Natural killer cell (primary cell): Measurements from ENCODE around the gene WASHC2A. TPM values are rescaled to one million over a fixed set of nuclear protein-coding genes. Genes with fewer than 3 reads are reported as not detected.
"Not testable (repeated sequence)": the region's sequence is repeated elsewhere in the genome, so short reads cannot be mapped to it uniquely, and the experiment has no call there.

Experiments
- ATAC-seq, 3 donors: fragments of 150-1000 bp in 2 of 3; fragments of 200-7000 bp in 1 of 3; cut with Tn5 transposase; 1 replicate in 1 of 3; 2 replicates in 2 of 3; pipeline ENCODE4 v1.10.0; 2021; ENCODE audit warnings: mild to moderate bottlenecking in 2 of 3, moderate library complexity in 2 of 3
- DNase-seq, 2 donors: peaks; one replicate each; pipeline versions ENCODE4 v3.0.0 to v3.0.0-alpha.2; 2013 to 2021; ENCODE audit warnings: mixed read lengths in 1 of 2
- H3K27ac ChIP-seq: one replicate; pipeline ENCODE4 v1.5.1; 2013; ENCODE audit warnings: mild to moderate bottlenecking, low read length
- H3K27me3 ChIP-seq: one replicate; pipeline ENCODE4 v1.6.1; 2013; ENCODE audit warnings: low read length; ENCODE audit not compliant: control insufficient read depth, insufficient read depth
- H3K36me3 ChIP-seq: one replicate; pipeline ENCODE4 v1.6.1; 2013; ENCODE audit warnings: low read length; ENCODE audit not compliant: control insufficient read depth, insufficient read depth
- H3K4me1 ChIP-seq: one replicate; pipeline ENCODE4 v1.6.1; 2013; ENCODE audit warnings: low read length; ENCODE audit not compliant: control insufficient read depth, insufficient read depth
- H3K4me3 ChIP-seq: one replicate; pipeline ENCODE4 v1.5.1; 2013; ENCODE audit warnings: low read length
- H3K9me3 ChIP-seq: one replicate; pipeline ENCODE4 v1.6.1; 2013; ENCODE audit warnings: low read length; ENCODE audit not compliant: control insufficient read depth, insufficient read depth
- H3K27ac Mint-ChIP-seq, 2 donors: one replicate each; pipeline ENCODE4 v1.8.0; 2022; ENCODE audit warnings: mild to moderate bottlenecking in 2 of 2, mixed read lengths in 2 of 2, moderate library complexity in 1 of 2
- H3K27me3 Mint-ChIP-seq, 2 donors: one replicate each; pipeline ENCODE4 v1.8.0; 2022; ENCODE audit warnings: low read depth in 2 of 2, mixed read lengths in 2 of 2
- H3K36me3 Mint-ChIP-seq: one replicate; pipeline ENCODE4 v1.8.0; 2022; ENCODE audit warnings: mixed read lengths
- H3K4me1 Mint-ChIP-seq, 2 donors: one replicate each; pipeline ENCODE4 v1.8.0; 2022; ENCODE audit warnings: mixed read lengths in 2 of 2
- H3K4me3 Mint-ChIP-seq: one replicate; pipeline ENCODE4 v1.8.0; 2022; ENCODE audit warnings: mild to moderate bottlenecking, moderate library complexity, mixed read lengths
- H3K9me3 Mint-ChIP-seq, 2 donors: one replicate each; pipeline ENCODE4 v1.8.0; 2022; ENCODE audit warnings: mixed read lengths in 2 of 2
- CTCF ChIP-seq: fragments of 200-600 bp; IDR thresholded peaks from one replicate; pipeline ENCODE4 v1.8.0; 2022; ENCODE audit warnings: antibody characterized with exemption
- WGBS: methylation state at CpG from one replicate; pipeline ENCODE4 v1.1.7; 2013; ENCODE audit warnings: missing lambda C conversion rate; ENCODE audit not compliant: insufficient coverage; 5-methylcytosine and 5-hydroxymethylcytosine counted together
- intact Hi-C: fragments of 100-400 bp; cut with micrococcal nuclease; formaldehyde crosslinking; loops from one replicate; pipeline ENCODE4 v1.14.2; 2022
- total RNA-seq, 4 donors: library from RNA; stranded (reverse); fragments of 120-200 nt in 1 of 4; gene quantifications; one replicate each; pipeline versions ENCODE4 v1.2.3 to v1.2.4, GENCODE V29; 2013 to 2022

The WASHC2A gene
- total RNA-seq, 3 donors from 2014 or later (not counting 1 experiment from before 2014, with no cell fraction given), result 58.8 to 69.7 (median 60.2) TPM

- H3K4me1 ChIP-seq, DNase-seq, H3K27ac ChIP-seq, H3K27me3 ChIP-seq, H3K4me3 Mint-ChIP-seq, H3K36me3 Mint-ChIP-seq, H3K36me3 ChIP-seq, H3K9me3 Mint-ChIP-seq, H3K27ac Mint-ChIP-seq, intact Hi-C loops, H3K9me3 ChIP-seq, H3K4me3 ChIP-seq, ATAC-seq, H3K27me3 Mint-ChIP-seq, H3K4me1 Mint-ChIP-seq: not testable (repeated sequence)
- WGBS, result 90% methylated on average over 3 of the region's 8 CpGs
Measured at GRCh38 chr10:50056654-50057053, 11.1 kb upstream of the WASHC2A start.

- ATAC-seq, H3K4me1 Mint-ChIP-seq, intact Hi-C loops, H3K27me3 Mint-ChIP-seq, H3K27ac Mint-ChIP-seq, H3K4me3 Mint-ChIP-seq, H3K36me3 ChIP-seq, H3K4me3 ChIP-seq, H3K27me3 ChIP-seq, H3K4me1 ChIP-seq, H3K9me3 Mint-ChIP-seq, DNase-seq, H3K9me3 ChIP-seq, H3K27ac ChIP-seq, H3K36me3 Mint-ChIP-seq: not testable (repeated sequence)
- WGBS, result 89% methylated on average over 1 of the region's 1 CpG
Measured at GRCh38 chr10:50058727-50059126, 9.0 kb upstream of the WASHC2A start.

GRCh38 chr10:50059946-50060345 lies 7.8 kb upstream of the WASHC2A start:
- not testable (repeated sequence) for ATAC-seq, H3K4me1 ChIP-seq, H3K36me3 Mint-ChIP-seq, H3K36me3 ChIP-seq, H3K9me3 Mint-ChIP-seq, H3K4me3 Mint-ChIP-seq, H3K27me3 ChIP-seq, H3K27me3 Mint-ChIP-seq, H3K27ac ChIP-seq, H3K4me3 ChIP-seq, H3K4me1 Mint-ChIP-seq, H3K27ac Mint-ChIP-seq, DNase-seq, H3K9me3 ChIP-seq
- intact Hi-C loops, result loop anchor here (10.0 kb wide), 1 partner anchor 565 kb away; the partner anchor contains the start of gene SGMS1
- 91% methylated on average over 8 of the region's 10 CpGs for WGBS

GRCh38 chr10:50061548-50061947 lies 6.2 kb upstream of the WASHC2A start:
- not testable (repeated sequence) for DNase-seq, H3K4me1 Mint-ChIP-seq, H3K9me3 ChIP-seq, H3K27ac Mint-ChIP-seq, H3K36me3 Mint-ChIP-seq, H3K9me3 Mint-ChIP-seq, H3K4me3 Mint-ChIP-seq, H3K4me1 ChIP-seq, H3K27me3 Mint-ChIP-seq, H3K36me3 ChIP-seq, H3K27me3 ChIP-seq, H3K4me3 ChIP-seq, ATAC-seq, H3K27ac ChIP-seq
- 84% methylated on average over 4 of the region's 7 CpGs for WGBS
- intact Hi-C loops, result loop anchor here (10.0 kb wide), 1 partner anchor 563 kb away; the partner anchor contains the start of gene SGMS1

GRCh38 chr10:50063100-50063499 lies 4.7 kb upstream of the WASHC2A start:
- no peak for TF ChIP-seq CTCF
- H3K27ac ChIP-seq, result no peak overlapping the region
- no peak for DNase-seq
- no peaks in the 10 kb centered on the region for H3K9me3 Mint-ChIP-seq
- intact Hi-C loops, result loop anchor here (10.0 kb wide), 1 partner anchor 562 kb away; the partner anchor contains the start of gene SGMS1
- H3K4me1 Mint-ChIP-seq, result no peaks in the 10 kb centered on the region
- H3K27me3 Mint-ChIP-seq, result no peaks in the 10 kb centered on the region
- H3K4me1 ChIP-seq, result peaks cover 4% of the 10 kb centered on the region
- no peak overlapping the region for H3K27ac Mint-ChIP-seq
- no peak for ATAC-seq
- WGBS, result 60% methylated on average over 7 of the region's 8 CpGs
- no peaks in the 10 kb centered on the region for H3K27me3 ChIP-seq
- H3K4me3 ChIP-seq, result no peak overlapping the region
- no peaks in the 10 kb centered on the region for H3K36me3 Mint-ChIP-seq
- H3K36me3 ChIP-seq, result no peaks in the 10 kb centered on the region
- H3K9me3 ChIP-seq, result no peaks in the 10 kb centered on the region
- no peak overlapping the region for H3K4me3 Mint-ChIP-seq

- not testable (repeated sequence) for H3K4me1 Mint-ChIP-seq, H3K9me3 ChIP-seq, H3K9me3 Mint-ChIP-seq, DNase-seq, H3K27me3 ChIP-seq, ATAC-seq, H3K36me3 Mint-ChIP-seq, H3K4me1 ChIP-seq, H3K27me3 Mint-ChIP-seq, H3K36me3 ChIP-seq, H3K4me3 ChIP-seq, H3K27ac ChIP-seq
- H3K27ac Mint-ChIP-seq, result peak overlapping the region; percentile 71 to 86
- 5% methylated on average over 5 of the region's 13 CpGs for WGBS
- H3K4me3 Mint-ChIP-seq, result peak overlapping the region; percentile 85
- intact Hi-C loops, result loop anchor here (10.0 kb wide), 1 partner anchor 556 kb away; the partner anchor contains the start of gene SGMS1
Measured at GRCh38 chr10:50068352-50068659, 552 bp downstream of the WASHC2A start.

- DNase-seq, H3K36me3 Mint-ChIP-seq, H3K4me3 ChIP-seq, H3K27me3 Mint-ChIP-seq, H3K27ac Mint-ChIP-seq, intact Hi-C loops, H3K4me3 Mint-ChIP-seq, H3K4me1 ChIP-seq, H3K9me3 ChIP-seq, H3K27ac ChIP-seq, H3K36me3 ChIP-seq, H3K4me1 Mint-ChIP-seq, H3K9me3 Mint-ChIP-seq, H3K27me3 ChIP-seq: not testable (repeated sequence)
- ATAC-seq, result peak in 1 of 3 donors; percentile 43
- WGBS, result no CpG with 5 or more reads among the region's 2 CpGs
Measured at GRCh38 chr10:50075139-50075538, 7.4 kb downstream of the WASHC2A start.
